22Rv1 (cell line): Measurements from ENCODE around the gene PDE10A.

Experiments
- H3K27ac ChIP-seq: fragments of 450-650 bp; 2 replicates; pipeline ENCODE4 v1.5.1; 2017
- CTCF ChIP-seq: fragments of 450-650 bp; IDR thresholded peaks from 2 replicates; pipeline ENCODE4 v1.5.1; 2017; ENCODE audit warnings: mild to moderate bottlenecking
- ZFX ChIP-seq: fragments of 450-650 bp; IDR thresholded peaks from 2 replicates; pipeline ENCODE4 v1.6.1; 2017; ENCODE audit warnings: antibody characterized with exemption, borderline replicate concordance

PDE10A gene

GRCh38 chr6:165653607-165654006 lies 9.4 kb downstream of the PDE10A start:
- no peak for TF ChIP-seq CTCF
- no peak for TF ChIP-seq ZFX
- H3K27ac ChIP-seq, result no peak overlapping the region

- no peak overlapping the region for H3K27ac ChIP-seq
- TF ChIP-seq ZFX, result no peak
- TF ChIP-seq CTCF, result no peak
Observed at GRCh38 chr6:165653196-165653595, 9.8 kb downstream of the PDE10A start.

GRCh38 chr6:165652766-165653165 lies 10.3 kb downstream of the PDE10A start:
- no peak overlapping the region for H3K27ac ChIP-seq
- no peak for TF ChIP-seq ZFX
- TF ChIP-seq CTCF, result no peak

GRCh38 chr6:165649166-165650137 lies 13.6 kb downstream of the PDE10A start:
- no peak overlapping the region for H3K27ac ChIP-seq

GRCh38 chr6:165647041-165647440 lies 16.0 kb downstream of the PDE10A start:
- TF ChIP-seq ZFX (no peak), CTCF (no peak)
- H3K27ac ChIP-seq, result no peak overlapping the region

More at GRCh38 chr6:165649166-165650137, 13.6 kb downstream of the PDE10A start:
- TF ChIP-seq CTCF, result no peak
- TF ChIP-seq ZFX, result no peak

GRCh38 chr6:165645919-165646318 lies 17.1 kb downstream of the PDE10A start:
- TF ChIP-seq ZFX (no peak), CTCF (no peak)
- no peak overlapping the region for H3K27ac ChIP-seq

- no peak overlapping the region for H3K27ac ChIP-seq
- TF ChIP-seq ZFX, result no peak
- no peak for TF ChIP-seq CTCF
Observed at GRCh38 chr6:165644586-165645266, 18.3 kb downstream of the PDE10A start.
